Heart left ventricle (tissue), 13 donors: ENCODE measurements around the gene CXCL3.

Experiments used
- CTCF ChIP-seq, 12 donors: fragments of 200-600 bp; sonication (generic) in 4 of 12; IDR thresholded peaks; one replicate each; pipeline versions ENCODE4 v1.5.0 to v1.8.0; 2018 to 2022; ENCODE audit warnings: antibody characterized with exemption in 12 of 12, mild to moderate bottlenecking in 5 of 12
- POLR2A ChIP-seq, 2 donors: fragments of 450-650 bp; IDR thresholded peaks; one replicate each; pipeline ENCODE4 v1.6.1; 2017; ENCODE audit warnings: antibody characterized with exemption in 2 of 2, mild to moderate bottlenecking in 2 of 2, moderate library complexity in 2 of 2
- donor health status: ischemic (EF 13 %, LVEDD 7.1; RV severe dilation, severe dysfunction).
- donor health status: DM: no; HTN: yes; CAD: no.
- donor health status: DM: no; HTN: no; CAD: no.
- donor health status: ischemic (EF 25% LVEDD 6.9; RV normal size, moderate dysfunction).
- donor health status: ischemic (EF 25% LVEDD 5.7; RV mildly dilated, moderate dysfunction).
- donor health status: ischemic (EF 35%, LVEDD 5.7; RV mildly dilated, moderate dysfunction).
- donor health status: nonischemic (EF 11% LVEDD 7.7; RV severe dilation, severe dysfunction).
- donor health status: DM: yes; HTN: yes; CAD: no.
- donor health status: PGD.
- donor health status: ischemic (EF 29% LVEDD 5.4; RV normal size, mild dysfunction).
- donor health status: nonischemic (EF 23%, LVEDD 6.1; RV moderate dilation, normal function).

- TF ChIP-seq POLR2A (IDR thresholded peaks at IDR 0.05) = no peak
- no peak for TF ChIP-seq CTCF (IDR thresholded peaks at IDR 0.05)
Observed at GRCh38 chr4:74044677-74045076, 6.2 kb upstream of the CXCL3 start.
